GM18508 (cell line): ENCODE measurements around the gene NTRK2.

Experiments used
- ATAC-seq: cut with Tn5 transposase; IDR thresholded peaks from one replicate; pipeline ENCODE4 v1.9.1; 2021; ENCODE audit warnings: moderate number of reproducible peaks; ENCODE audit not compliant: insufficient read depth, unreplicated experiment

NTRK2 gene

GRCh38 chr9:84996716-84997115, 327.2 kb downstream of the NTRK2 start:
- no peak for ATAC-seq

- no peak for ATAC-seq
These were observed 327.9 kb downstream of the NTRK2 start for GRCh38 chr9:84997472-84997871.

- no peak for ATAC-seq
These were observed 329.1 kb downstream of the NTRK2 start for GRCh38 chr9:84998639-84999038.

- ATAC-seq, result no peak
These were observed 330.3 kb downstream of the NTRK2 start for GRCh38 chr9:84999788-85000187.

GRCh38 chr9:85001925-85002324, 332.4 kb downstream of the NTRK2 start:
- no peak for ATAC-seq

GRCh38 chr9:85004818-85005413, 335.4 kb downstream of the NTRK2 start:
- no peak for ATAC-seq

GRCh38 chr9:85007748-85008147, 338.2 kb downstream of the NTRK2 start:
- no peak for ATAC-seq

GRCh38 chr9:85008215-85008614, 338.7 kb downstream of the NTRK2 start:
- no peak for ATAC-seq

GRCh38 chr9:85009251-85009650, 339.7 kb downstream of the NTRK2 start:
- ATAC-seq, result no peak

GRCh38 chr9:85013703-85014102, 344.2 kb downstream of the NTRK2 start:
- ATAC-seq, result no peak

GRCh38 chr9:85014292-85014691, 344.8 kb downstream of the NTRK2 start:
- no peak for ATAC-seq

- no peak for ATAC-seq
These were observed 347.0 kb downstream of the NTRK2 start for GRCh38 chr9:85016384-85017006.

- ATAC-seq, result no peak
These were observed 351.3 kb downstream of the NTRK2 start for GRCh38 chr9:85020791-85021190.

GRCh38 chr9:85021686-85022085, 352.2 kb downstream of the NTRK2 start:
- no peak for ATAC-seq

- ATAC-seq, result no peak
These were observed 354.8 kb downstream of the NTRK2 start for GRCh38 chr9:85024374-85024773.

GRCh38 chr9:85025638-85026037, 356.1 kb downstream of the NTRK2 start:
- no peak for ATAC-seq

GRCh38 chr9:85027870-85028269, 358.3 kb downstream of the NTRK2 start:
- ATAC-seq, result no peak

GRCh38 chr9:85030316-85030715, 360.8 kb downstream of the NTRK2 start:
- ATAC-seq, result no peak

GRCh38 chr9:85036496-85036895, 367.0 kb downstream of the NTRK2 start:
- no peak for ATAC-seq

GRCh38 chr9:85038061-85038460, 368.5 kb downstream of the NTRK2 start:
- ATAC-seq, result no peak

- ATAC-seq, result no peak
These were observed 369.5 kb downstream of the NTRK2 start for GRCh38 chr9:85038824-85039608.

- no peak for ATAC-seq
These were observed 370.6 kb downstream of the NTRK2 start for GRCh38 chr9:85040146-85040545.
